Mesothelial cell of epicardium (in vitro differentiated cells): ENCODE measurements around the gene METTL13. TPM values are rescaled to one million over a fixed set of nuclear protein-coding genes. Genes with fewer than 3 reads are reported as not detected.

Source experiments
- DNase-seq, 2 experiments: peaks; one replicate each; pipeline ENCODE4 v3.0.0; 2021; ENCODE audit warnings: low spot score in 2 of 2; ENCODE audit not compliant: unreplicated experiment in 2 of 2
- H3K27ac Mint-ChIP-seq: 2 replicates; pipeline ENCODE4 v1.8.0; 2021; ENCODE audit warnings: mixed read lengths
- H3K27me3 Mint-ChIP-seq: 2 replicates; pipeline ENCODE4 v1.8.0; 2021; ENCODE audit warnings: low read depth, mixed read lengths
- H3K36me3 Mint-ChIP-seq: 2 replicates; pipeline ENCODE4 v1.8.0; 2021; ENCODE audit warnings: mixed read lengths
- H3K4me1 Mint-ChIP-seq: 2 replicates; pipeline ENCODE4 v1.8.0; 2021; ENCODE audit warnings: mixed read lengths
- H3K4me3 Mint-ChIP-seq: 2 replicates; pipeline ENCODE4 v1.8.0; 2021; ENCODE audit warnings: mild to moderate bottlenecking, moderate library complexity, mixed read lengths
- H3K9me3 Mint-ChIP-seq: 2 replicates; pipeline ENCODE4 v1.8.0; 2021; ENCODE audit warnings: mixed read lengths
- CTCF ChIP-seq: fragments of 200-600 bp; sonication (generic); IDR thresholded peaks from one replicate; pipeline ENCODE4 v1.5.0; 2021; ENCODE audit warnings: antibody characterized with exemption; ENCODE audit not compliant: unreplicated experiment
- total RNA-seq: library from RNA; stranded (reverse); gene quantifications from 3 replicates; pipeline ENCODE4 v1.2.1, GENCODE V29; 2021

The METTL13 gene
- total RNA-seq = 27.4 to 32.5 TPM (median 30.2 TPM) in 3 replicates

- peaks cover 2% of the 10 kb centered on the region for H3K27me3 Mint-ChIP-seq
- H3K27ac Mint-ChIP-seq = peak within 1 kb of the TSS; percentile 98
- DNase-seq = peak; percentile 95 to 97
- peaks cover 42% of the 10 kb centered on the region for H3K4me1 Mint-ChIP-seq
- TF ChIP-seq CTCF = no peak
- no peaks in the 10 kb centered on the region for H3K9me3 Mint-ChIP-seq
- H3K4me3 Mint-ChIP-seq = peak within 1 kb of the TSS; percentile 90
- peaks cover 9% of the 10 kb centered on the region for H3K36me3 Mint-ChIP-seq
Measured at GRCh38 chr1:171781176-171781875, at the start of gene METTL13. METTL13 (plus strand) TSS chr1:171781660; CDS start chr1:171781968, 308 bp downstream.

- no peak overlapping the region for H3K4me3 Mint-ChIP-seq
- no peaks in the 10 kb centered on the region for H3K27me3 Mint-ChIP-seq
- TF ChIP-seq CTCF = no peak
- H3K27ac Mint-ChIP-seq = no peak overlapping the region
- no peaks in the 10 kb centered on the region for H3K9me3 Mint-ChIP-seq
- H3K36me3 Mint-ChIP-seq = peaks cover 16% of the 10 kb centered on the region
- no peak for DNase-seq
- H3K4me1 Mint-ChIP-seq = peaks cover 11% of the 10 kb centered on the region
Measured at GRCh38 chr1:171736196-171736595, 45.3 kb upstream of the METTL13 start.

GRCh38 chr1:171738911-171739310, 42.5 kb upstream of the METTL13 start:
- Mint-ChIP-seq H3K4me1 (peaks cover 30% of the 10 kb centered on the region), H3K27me3 (no peaks in the 10 kb centered on the region), H3K27ac (no peak overlapping the region), H3K9me3 (no peaks in the 10 kb centered on the region), H3K4me3 (no peak overlapping the region), H3K36me3 (peaks cover 12% of the 10 kb centered on the region)
- no peak for TF ChIP-seq CTCF
- DNase-seq = no peak

DNA sequence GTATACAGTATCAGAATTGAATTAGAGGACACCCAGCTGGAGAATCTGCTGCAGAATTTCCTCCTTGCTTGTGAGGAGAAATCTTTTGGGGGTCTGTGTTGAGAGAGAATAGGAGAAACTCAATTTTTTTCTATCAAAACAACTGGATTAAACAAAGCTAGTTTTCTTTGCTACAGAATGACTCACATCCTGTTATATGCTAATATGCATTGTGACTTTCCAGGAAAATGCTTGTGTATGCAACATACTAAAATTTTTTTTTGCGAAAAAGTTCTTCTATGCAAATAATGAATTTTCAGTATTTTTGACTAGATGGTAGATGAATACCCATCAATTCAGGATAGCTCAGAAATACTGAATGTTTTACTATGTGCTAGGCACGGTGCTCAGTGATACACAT, 41.8 kb upstream of the METTL13 start:
- H3K4me3 Mint-ChIP-seq = no peak overlapping the region
- H3K36me3 Mint-ChIP-seq = peaks cover 12% of the 10 kb centered on the region
- H3K4me1 Mint-ChIP-seq = peaks cover 32% of the 10 kb centered on the region
- no peaks in the 10 kb centered on the region for H3K9me3 Mint-ChIP-seq
- no peak for DNase-seq
- no peaks in the 10 kb centered on the region for H3K27me3 Mint-ChIP-seq
- TF ChIP-seq CTCF = no peak
- H3K27ac Mint-ChIP-seq = no peak overlapping the region

- DNase-seq = no peak
- Mint-ChIP-seq H3K27me3 (no peaks in the 10 kb centered on the region), H3K27ac (no peak overlapping the region), H3K36me3 (peaks cover 10% of the 10 kb centered on the region), H3K9me3 (no peaks in the 10 kb centered on the region), H3K4me1 (peaks cover 32% of the 10 kb centered on the region), H3K4me3 (no peak overlapping the region)
- TF ChIP-seq CTCF = no peak
Measured at GRCh38 chr1:171740356-171740863, 41.0 kb upstream of the METTL13 start.
